GM21526 (cell line): ENCODE results near the gene LAMC3.
"Not testable (repeated sequence)": the region's sequence is repeated elsewhere in the genome, so short reads cannot be mapped to it uniquely, and the experiment has no call there.

Experiments
- ATAC-seq: cut with Tn5 transposase; IDR thresholded peaks from one replicate; pipeline ENCODE4 v1.9.1; 2021; ENCODE audit warnings: moderate library complexity; ENCODE audit not compliant: unreplicated experiment, low FRiP score

The LAMC3 gene

DNA sequence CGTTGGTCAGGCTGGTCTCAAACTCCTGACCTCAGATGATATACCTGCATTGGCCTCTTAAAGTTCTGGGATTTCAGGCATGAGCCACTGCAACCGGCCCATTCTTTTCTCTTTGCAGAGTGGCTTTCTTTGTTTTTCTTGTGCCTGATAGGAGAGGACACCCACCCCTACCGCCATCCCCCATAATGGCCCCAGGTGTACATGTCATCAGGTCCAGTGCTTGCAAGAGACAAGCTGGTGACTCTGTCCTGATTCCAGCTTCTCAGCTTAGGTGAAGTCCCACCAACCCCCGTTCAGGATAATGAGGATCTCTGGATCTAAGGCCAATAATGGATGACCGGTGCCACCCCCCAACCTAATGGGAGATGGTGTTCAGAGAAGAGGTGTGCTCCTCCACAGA, 85.0 kb downstream of the LAMC3 start:
- ATAC-seq = no peak

DNA sequence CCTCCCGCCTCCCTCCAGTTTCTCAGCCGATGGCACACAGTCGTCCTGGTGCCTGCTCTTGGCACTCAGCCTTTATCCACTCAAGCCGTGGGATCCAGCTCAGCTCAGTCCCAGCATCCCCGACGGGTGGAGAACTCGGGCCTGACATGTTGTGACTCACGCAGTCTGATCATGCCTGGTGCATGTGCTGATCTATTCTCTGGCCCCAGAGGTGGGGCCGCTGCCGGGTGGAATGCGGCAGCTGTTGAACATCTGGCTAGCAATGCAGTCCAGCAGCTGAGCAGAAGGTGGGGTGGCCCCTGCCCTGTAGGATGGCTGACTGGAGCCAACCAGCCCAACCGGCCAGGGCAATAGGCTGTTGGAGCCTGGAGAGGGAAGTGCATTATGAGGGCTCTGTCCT, 85.6 kb downstream of the LAMC3 start:
- no peak for ATAC-seq

DNA sequence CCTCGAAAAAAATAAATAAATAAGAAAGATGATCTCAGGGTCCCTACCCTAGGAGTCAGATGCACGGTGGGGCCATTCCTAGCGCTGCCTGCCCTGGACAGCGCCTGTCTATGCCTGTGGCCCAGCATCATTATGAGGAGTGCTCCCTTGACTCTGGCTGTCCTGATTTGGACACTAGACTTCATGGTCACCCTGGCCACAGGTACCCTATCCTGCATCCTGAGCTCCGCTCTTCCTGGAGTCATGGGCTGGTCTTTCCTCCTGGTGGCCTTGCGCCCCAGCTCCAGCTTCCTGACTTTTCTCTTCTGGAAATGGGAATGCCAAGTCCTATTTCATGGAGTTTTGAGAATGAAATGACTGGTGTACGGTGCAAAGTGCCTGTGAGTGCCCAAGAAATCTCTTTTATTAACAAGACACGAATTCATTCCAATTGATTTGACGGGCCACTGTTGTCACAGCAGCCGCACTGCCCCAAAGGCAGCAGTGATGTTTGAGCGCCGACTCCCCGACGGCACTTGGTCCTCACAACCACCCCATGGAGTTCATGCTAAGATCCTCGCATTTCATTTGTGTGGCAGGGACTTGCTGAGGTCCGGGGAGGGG, 86.8 kb downstream of the LAMC3 start:
- ATAC-seq = no peak

DNA sequence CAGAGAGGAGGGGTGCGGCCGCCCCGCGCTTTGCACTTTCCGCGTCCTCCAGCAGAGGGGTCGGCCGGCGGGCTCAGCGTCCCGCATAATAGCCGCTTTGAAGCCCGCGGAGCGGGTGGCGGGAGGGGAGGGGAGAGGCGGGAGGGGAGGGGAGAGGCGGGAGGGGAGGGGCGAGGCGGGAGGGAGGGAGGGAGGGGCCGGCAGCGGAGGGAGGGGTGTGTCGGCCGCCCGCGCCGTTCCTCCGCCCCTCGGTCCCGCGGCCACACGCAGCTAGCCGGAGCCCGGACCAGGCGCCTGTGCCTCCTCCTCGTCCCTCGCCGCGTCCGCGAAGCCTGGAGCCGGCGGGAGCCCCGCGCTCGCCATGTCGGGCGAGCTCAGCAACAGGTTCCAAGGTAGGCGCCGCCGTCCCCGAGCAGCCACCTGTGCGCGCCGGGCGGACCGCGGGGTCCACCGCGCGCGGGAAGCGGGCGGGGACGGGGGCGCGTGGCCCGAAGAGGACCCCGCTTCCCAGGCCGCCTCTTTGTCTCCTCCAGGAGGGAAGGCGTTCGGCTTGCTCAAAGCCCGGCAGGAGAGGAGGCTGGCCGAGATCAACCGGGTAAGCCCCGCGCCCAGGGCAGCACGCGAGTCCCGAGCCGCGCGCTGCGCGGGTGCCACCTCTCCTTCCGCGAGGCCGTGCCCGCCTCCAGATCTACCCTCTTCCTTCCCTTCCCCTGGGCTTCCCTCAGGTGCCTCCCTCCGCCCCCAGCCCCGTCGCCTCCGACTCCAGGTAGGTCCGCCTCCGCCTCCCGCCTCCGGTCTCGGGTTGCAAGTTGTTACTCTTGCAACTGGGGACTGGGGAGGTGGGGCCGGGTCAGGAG, 87.5 kb downstream of the LAMC3 start, which contains the start of gene AIF1L:
AIF1L (plus strand) TSS at position 263 of the 857 bp plus-strand sequence; CDS start at position 362, 99 bp downstream.
- no peak for ATAC-seq

DNA sequence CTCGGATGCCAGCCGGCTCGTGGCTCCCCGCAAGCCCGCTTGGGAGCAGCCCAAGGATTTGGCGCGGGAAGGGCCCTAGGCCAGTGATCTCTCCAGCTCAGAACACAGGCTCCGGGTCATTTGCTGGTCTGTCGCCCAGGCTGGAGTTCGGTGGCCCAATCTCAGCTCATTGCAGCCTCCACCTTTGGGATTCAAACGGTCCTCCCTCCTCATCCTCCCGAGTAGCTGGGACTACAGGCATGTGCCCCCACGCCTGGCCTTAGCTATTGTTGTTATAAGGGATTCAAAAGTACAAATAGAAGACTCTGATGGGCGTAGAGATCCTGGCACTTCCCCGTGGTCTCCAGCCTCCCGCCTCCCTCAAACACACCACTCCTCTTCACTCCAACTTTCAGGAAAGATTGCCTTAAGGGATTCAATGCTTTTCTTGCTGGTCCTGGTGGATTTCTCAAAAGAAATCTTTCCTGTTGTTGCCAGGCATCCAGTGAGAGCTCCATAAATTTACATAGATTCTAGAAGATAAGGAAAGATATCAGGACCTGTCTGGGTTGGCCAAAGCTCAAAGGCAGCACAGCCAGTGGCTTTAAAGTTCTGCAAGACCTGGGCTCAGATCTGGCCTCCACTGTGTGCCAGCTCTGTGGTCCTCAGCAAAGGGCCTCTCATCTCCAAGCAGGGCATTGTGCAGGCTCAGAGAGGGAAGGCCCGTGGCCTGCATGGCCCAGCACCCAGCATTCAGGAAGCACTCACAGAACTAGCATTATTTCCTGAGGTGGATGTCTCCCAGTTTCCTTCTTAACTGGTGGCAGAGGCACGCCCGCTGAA, 88.4 kb downstream of the LAMC3 start:
- ATAC-seq = no peak

DNA sequence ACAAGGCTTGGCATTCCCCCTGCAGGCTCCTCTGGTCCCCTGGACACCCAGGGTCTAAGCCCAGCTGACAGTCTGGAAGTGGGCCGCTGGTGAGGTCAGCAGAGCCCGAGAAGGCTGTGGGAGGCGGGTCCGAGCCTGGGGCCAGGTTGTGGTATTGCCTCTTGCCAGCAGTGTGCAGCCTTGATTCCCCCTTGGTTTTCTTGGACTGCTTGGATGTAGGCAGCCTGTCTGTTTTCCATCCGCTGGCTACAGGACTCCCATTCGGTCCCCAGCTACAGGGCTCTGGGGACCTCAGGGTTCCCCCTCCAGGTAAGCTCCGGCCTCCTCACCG, 88.9 kb downstream of the LAMC3 start:
- no peak for ATAC-seq

DNA sequence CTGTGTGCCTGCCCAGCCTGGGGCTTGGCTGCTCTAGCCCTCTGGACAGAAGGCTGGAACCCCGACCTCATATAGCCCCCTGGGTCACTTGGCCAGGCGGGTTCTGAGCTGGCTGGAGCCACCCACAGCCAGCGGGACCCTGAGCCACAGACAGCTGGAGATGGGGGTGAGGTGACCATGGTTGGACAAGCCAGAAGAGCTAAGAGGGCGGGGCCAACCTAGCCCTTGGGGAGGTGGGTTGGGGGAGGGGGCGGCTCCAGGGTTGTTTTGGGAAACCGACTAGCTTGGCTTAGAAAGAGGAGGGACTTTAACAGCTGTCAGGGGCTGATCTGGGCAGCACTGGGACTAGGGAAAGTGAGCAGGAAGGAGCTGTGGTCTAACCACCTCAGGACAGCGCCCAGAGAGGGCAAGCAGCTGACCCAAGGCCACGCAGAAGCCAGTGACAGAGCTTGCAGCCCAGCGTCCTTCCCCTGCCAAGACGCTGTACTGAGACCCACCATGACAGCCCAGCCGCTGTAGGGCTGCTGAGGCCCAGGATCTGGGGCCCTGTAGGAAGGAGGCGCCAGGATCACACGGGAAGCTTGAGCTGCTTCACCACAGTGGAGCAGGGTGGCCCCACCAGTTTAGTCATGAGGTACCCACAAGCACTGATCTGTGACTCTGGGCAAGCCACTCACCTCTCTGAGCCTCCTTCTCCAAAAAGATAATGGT, 89.6 kb downstream of the LAMC3 start:
- ATAC-seq = no peak

DNA sequence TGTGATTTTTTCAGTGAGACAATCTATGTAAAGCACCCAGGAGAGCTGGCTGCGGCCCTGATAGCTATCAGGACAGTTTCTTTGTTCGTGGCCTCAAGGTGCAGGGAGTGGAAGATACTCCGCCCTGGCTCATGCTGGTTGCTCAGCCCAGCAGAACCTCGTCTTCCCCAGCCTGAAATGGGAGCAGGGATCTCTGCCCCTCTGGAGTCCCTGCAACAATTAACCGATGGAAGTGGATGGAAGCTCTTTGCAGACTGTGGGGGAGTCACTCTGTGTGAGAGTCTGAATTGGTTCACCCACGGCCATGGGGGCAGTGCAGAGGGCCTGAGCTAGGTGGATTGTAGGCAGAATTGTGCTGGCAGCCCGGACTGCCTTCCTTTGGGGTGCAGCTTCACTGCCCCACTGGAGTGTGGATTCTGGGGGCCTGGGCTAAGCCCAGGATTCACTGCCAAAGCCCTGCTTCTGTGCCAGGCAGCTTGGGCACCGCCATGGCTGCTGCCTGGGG, 90.2 kb downstream of the LAMC3 start:
- no peak for ATAC-seq

DNA sequence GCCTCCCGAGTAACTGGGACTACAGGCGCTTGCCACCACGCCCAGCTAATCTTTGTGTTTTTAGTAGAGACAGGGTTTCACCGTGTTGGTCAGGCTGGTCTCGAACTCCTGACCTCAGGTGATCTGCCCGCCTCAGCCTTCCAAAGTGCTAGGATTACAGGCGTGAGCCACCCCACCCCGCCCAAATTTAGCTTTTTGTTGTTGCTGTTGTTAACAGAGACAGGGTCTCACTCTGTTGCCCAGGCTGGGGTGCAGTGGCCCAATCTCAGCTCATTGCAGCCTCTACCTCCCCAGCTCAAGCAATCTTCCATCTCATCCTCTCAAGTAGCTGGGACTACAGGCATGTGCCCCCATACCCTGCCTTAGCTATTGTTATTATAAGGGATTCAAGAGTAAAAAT, 90.9 kb downstream of the LAMC3 start:
- not testable (repeated sequence) for ATAC-seq

DNA sequence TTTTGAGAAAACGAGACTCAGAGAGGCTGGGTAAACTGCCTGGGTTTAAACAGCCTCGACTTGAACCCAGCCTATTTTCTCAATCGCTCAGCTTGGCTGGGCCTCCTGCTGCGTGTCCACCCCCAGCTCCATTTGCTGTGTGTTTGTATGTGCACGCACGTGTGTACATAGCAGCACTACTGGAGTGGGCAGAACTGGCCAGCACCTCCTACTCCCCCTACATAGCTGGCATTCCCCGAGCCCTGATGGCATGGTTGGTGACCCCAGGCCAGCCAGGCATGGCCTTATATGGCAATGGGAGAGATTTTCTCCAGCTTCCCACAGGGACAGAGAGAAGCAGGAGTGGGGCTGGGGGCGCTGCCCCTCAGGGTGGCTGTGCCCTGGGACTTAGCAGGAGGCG, 91.5 kb downstream of the LAMC3 start:
- no peak for ATAC-seq

DNA sequence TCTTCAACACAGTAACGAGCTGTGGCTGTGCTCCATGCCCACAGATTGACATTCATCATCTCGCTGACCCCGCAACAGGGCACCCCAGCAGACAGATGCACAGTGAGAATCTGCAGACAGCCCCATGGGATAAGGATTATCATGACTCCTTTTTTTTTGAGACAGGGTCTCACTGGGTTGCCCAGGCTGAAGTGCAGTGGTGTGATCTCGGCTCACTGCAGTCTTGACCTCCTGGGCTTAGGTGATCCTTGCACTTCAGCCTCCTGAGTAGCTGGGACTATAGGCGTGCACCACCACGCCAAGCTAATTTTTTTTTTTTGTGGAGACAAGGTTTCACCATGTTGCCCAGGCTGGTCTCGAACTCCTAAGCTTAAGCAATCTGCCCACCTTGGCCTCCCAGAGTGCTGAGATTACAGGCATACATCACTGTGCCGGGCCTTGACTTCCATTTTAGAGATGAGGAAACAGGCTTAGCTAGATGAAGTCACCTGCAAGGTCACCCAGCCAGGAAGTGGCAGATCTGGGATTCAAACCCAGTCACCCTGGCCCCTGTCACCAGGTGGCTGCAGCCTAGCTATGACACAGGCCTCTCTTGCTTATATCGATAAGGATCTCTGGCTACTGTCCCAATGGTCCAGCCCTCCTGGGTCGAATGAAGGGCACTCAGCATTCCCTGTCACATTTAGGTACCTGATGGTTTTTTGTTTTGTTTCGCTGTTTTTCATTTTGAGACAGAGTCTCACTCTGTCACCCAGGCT, 92.4 kb downstream of the LAMC3 start:
- no peak for ATAC-seq

DNA sequence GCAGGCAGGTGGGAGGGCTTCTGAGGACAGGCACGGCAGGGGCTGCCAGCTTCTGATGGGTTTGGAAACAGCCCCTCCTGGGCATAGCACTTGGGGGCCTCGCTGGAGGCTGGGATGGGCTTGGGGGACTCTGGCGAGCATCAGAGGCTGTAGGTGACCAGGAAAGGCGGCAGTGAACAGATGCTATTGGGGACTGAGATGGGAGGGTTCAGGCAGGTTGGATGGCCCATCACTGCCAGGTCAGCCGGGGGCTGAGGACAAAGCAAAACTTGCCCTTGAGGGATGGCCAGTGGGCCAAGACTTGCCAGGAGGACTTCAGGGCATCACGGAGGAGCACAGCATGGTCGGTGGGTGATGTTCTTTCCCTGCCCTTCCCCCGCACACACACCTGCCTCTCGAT, 94.0 kb downstream of the LAMC3 start:
- no peak for ATAC-seq

DNA sequence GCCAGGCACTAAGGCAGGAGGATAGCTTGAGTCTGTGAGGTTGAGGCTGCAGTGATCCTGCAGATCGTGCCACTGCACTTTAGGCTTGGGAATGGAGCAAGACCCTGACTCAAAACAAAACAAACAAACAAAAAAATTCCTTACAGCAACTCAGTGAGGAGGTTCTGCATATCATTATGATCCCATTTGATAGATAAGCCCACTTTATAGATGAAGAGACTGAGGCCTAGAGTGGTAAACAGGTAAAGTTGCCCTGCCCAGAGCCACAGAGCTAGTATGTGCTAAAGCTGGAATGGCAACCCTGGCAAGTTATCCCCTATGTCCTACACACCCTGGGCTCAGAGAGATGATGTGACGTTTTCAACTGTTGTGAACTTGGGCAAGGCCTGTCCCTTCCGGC, 94.6 kb downstream of the LAMC3 start:
- no peak for ATAC-seq

DNA sequence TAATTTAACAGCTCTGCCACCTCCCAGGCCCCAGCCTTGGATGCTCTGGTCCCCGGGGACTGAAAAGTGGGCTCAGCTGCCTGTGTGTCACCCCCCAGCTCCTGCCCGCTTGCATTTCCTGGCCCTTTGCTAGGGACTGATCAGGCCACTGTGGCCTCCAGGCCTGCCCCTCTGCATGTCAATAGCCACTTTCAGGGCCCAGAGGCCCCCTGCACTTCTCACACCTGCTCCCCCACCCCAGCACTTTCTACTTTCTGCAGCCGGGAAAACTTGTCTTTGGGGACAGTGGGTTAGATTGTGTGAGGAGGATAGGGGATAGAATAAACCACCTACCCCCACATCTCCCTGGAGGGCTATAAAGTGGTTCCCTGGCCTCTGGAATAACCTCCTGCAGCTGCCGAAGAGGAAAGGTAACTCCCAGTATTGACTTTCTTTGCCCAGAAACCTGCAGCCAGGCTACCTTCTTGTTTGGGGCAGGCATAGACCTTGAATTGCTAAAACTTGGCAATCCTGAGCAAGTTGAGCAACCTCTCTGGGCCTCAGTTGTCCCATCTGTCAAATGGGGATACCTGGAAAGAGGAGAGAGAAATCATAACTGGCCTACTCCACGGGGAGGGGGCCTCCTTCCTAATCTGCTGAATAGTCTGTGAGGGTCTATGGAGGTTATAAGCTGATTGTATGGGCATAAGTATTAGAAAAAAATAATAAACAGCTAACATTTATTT, 95.2 kb downstream of the LAMC3 start:
- no peak for ATAC-seq

DNA sequence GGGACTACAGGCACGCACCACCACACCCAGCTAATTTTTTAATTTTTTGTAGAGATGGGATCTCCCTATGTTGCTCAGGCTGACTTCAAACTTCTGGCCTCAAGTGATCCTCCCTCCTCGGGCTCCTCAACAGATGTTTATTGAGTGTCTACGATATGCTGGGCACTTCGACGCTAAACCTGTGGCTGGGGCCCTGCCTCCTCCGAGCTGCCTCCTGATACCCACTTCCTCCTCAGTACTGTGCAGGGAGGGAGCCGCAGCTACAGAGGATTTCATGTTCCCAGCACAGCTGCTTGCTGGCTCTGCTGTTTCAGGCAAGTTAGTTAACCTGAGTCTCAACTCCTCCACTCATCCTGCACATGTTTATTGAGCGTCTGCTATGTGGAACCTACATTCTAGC, 97.0 kb downstream of the LAMC3 start:
- no peak for ATAC-seq

DNA sequence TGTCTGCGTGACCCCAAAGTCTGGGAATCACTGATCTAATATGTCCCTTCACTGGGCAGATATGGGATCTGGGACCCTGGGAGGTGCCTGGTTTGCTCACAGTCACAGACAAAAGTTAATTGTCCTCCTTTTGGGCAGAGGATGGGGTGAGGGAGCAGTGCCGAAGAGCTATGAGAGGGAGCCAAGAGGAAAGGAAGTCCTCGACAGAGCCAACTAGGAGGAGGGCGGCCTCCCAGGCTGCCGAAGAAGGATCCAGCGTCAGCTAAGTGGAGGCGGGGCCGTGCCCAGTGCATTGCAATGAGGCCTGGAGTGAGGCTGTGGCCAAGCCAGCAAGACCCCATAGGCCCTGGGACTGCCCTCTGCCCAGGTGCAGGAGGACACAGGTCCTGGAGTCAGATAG, 98.8 kb downstream of the LAMC3 start:
- ATAC-seq = no peak

DNA sequence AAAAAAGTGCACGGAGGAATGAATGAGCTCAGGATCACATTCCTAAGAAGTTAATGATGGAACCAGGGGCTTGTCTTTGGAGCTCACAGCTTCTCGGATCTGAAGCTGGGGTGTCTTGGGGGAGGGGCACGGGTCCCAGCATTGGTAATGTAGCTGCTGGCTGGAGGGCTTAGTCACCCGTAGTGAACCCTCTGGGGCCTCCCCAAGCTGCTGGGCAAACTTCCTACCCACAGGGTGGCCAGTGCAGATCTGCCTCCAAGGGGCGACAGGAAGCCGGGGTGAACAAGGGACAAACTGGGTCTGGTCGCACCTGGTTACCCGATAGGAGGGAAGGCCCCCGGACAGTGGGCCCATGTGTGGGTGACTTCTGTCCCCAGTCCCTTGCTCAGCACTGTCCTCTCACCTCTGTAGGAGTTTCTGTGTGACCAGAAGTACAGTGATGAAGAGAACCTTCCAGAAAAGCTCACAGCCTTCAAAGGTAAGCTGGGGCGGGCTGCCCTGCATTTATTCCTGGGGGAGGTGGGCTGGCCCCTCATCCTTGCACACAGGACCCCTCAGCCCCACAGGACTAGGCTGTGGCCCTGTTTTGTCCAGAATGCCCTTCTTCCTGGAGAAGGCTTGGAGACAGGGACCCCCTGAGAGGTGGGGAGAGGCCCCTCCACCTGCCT, 102.3 kb downstream of the LAMC3 start:
- no peak for ATAC-seq

DNA sequence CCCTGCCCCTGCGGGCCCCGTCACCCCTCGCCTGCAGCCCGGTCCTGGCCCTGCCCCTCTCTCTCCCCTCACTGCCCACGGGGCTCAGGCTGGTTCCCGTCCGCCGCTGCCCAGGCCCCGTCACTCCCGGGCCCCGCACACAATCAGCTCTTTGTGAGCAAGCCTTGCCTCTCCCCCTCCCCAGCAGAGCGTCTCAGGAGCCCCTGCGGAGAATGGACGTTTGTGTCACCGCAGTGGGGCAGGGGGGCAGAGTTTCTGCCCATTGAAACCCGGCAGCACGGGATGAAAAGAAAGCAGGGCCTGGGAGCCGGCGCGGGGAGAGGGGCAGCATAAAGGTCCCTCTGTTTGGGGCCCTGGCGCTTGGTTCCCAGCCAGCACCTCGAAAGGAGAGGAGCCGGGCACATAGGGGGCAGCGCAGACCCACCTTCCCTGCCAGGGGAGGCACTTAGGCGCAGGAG, 102.9 kb downstream of the LAMC3 start:
- ATAC-seq = no peak
